HG03280 (cell line): ENCODE measurements around the gene SMAD1.
A peak's percentile ranks its signal among the peaks of the same experiment; 100 is the strongest.

ENCODE experiments used
- ATAC-seq: cut with Tn5 transposase; IDR thresholded peaks from one replicate; pipeline ENCODE4 v1.9.1; 2021; ENCODE audit warnings: mild to moderate bottlenecking, moderate library complexity; ENCODE audit not compliant: unreplicated experiment

Gene SMAD1

GRCh38 chr4:145481164-145481941, at the start of gene SMAD1:
Gene SMAD1, plus strand, starts transcription at chr4:145481853. Its CDS starts 32,761 bp downstream, at chr4:145514614.
- ATAC-seq = peak; percentile 42

GRCh38 chr4:145433684-145434083, 48.0 kb upstream of the SMAD1 start:
- ATAC-seq = no peak

DNA sequence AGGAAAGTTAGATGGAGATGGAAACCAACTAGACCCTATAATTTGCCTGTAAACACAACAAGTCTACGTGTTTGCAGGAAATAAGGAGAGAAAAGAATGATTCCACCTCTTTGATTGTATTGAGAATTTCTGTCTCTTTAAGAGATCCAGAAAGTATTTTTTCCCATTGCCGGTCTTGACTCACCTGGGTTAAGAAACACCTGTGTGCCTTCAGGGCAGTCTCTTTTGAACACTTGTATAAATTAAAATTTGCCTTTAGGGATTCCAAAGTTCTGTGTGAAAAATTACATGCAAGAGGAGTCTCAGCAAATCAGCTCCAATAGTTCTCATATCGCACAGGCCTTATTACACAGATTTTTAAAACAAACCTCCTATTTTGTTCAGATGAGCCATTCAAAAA, 46.0 kb upstream of the SMAD1 start:
- ATAC-seq = no peak

- ATAC-seq = no peak
Observed at GRCh38 chr4:145436114-145436513, 45.5 kb upstream of the SMAD1 start.

DNA sequence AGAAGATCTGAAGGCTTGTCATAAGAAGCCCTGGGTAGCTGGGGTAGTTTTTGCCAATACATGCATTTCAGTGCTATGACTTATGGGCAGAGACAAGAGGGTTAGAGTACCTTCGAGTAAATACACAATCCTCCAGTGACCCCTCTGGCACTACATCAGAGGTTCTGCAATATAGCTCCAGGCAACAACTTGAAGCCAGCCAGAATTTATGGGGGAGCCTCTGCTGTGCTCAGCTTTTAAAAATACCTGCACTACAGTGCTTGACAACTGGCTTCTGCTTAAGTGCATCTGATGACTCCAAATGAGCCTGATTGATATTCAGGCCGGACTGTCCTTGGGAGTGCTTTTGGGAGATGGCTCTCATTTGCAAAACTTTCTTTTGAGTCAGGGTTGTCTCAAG, 44.9 kb upstream of the SMAD1 start:
- ATAC-seq = no peak

DNA sequence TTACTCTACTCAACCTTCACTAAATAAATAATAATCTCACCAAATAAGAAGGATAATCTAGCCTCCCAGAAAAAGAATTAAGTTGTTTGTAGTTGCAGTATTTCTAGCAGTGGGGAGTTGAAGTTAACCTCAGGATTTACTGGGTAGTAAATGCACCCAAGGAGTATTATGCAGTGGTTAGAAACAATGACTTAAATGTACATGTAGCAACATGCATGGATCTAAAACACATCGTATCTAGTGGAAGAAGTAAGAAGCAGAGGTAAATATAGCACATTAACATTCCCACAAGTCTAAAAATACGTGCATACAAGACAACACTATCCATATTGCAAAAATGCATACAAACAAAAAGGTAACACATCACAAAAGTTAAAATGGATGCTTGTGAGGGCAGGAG, 44.2 kb upstream of the SMAD1 start:
- no peak for ATAC-seq

- ATAC-seq = no peak
Observed at GRCh38 chr4:145438298-145438697, 43.4 kb upstream of the SMAD1 start.

GRCh38 chr4:145440292-145441007, 41.2 kb upstream of the SMAD1 start:
- ATAC-seq = no peak

GRCh38 chr4:145446184-145446583, 35.5 kb upstream of the SMAD1 start:
- no peak for ATAC-seq

DNA sequence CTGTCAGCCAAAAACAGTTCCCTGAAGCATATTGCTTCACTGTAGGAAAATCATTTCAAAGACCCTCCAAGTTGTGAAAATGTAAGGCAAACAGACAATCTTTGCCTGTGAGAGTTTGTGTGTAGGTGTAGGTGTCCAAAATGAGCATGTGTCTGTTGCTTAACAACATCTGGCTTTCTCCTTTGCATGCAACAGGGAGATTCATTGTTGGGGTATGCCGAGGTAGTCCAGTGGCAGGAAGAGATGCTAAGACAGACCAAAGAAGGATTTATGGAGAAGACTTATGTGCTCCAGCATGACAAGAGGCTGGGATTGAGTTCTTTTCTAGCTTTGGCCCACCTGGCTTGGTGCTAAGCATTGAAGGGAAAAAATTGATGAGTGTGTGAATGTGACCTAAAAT, 29.8 kb upstream of the SMAD1 start:
- no peak for ATAC-seq

- no peak for ATAC-seq
Observed at GRCh38 chr4:145452447-145453162, 29.0 kb upstream of the SMAD1 start.

GRCh38 chr4:145453163-145453520, 28.5 kb upstream of the SMAD1 start:
- ATAC-seq = no peak

GRCh38 chr4:145473203-145473602, 8.4 kb upstream of the SMAD1 start:
- ATAC-seq = no peak

- ATAC-seq = no peak
Observed at GRCh38 chr4:145480257-145480656, 1.4 kb upstream of the SMAD1 start.

GRCh38 chr4:145481942-145482208, 222 bp downstream of the SMAD1 start:
- ATAC-seq = no peak

- ATAC-seq = peak; percentile 28
Observed at GRCh38 chr4:145482209-145483037, 770 bp downstream of the SMAD1 start.

DNA sequence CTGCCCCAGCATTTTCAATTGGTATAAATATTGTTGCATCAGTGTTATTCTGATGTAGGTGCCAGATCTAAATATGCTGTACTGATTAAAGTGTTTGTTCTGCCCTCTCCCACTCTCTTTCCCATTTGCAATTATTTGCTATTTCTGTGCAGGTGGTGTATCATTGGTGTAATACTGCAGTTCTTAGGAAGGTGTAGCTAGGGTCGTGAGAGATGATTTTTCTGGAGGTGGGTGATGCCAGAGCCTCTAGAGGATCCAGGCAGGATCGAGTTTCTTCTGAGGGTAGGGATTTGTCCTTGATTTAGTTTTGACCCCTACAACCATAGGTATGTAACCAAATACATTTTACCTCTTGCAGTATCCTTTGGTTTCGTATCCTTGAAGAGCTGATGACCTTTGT, 1.9 kb downstream of the SMAD1 start:
- ATAC-seq = no peak

DNA sequence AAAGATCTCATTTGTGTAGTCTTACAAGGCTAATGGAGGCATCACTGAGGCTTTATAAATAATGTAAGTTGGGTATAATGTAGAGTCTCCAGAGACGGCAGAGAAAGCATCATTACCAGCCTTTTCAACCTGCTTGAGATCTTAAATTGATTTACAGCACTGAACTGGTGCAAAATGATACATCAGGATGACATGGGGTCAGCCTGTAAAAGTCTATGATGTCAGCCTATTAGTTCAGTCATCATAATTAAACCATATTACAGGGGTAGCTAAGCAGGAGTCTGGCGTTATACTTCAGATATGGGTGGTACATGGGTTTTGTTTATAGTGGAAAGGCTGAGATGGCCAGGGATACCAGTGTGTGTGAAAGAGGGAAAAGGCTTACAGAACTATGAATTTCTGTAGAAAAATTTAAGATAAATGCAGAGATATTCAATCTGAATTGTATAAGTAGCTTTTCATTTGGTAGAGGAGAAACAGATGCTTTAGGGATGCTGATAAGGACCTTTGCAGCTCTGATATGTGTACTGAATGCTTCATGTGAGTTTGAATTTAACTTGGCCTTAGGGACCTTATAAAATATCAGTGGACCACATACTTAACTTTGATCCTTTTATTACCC, 2.7 kb downstream of the SMAD1 start:
- ATAC-seq = no peak

- ATAC-seq = no peak
Observed at GRCh38 chr4:145485120-145485519, 3.5 kb downstream of the SMAD1 start.

GRCh38 chr4:145486603-145487002, 5.0 kb downstream of the SMAD1 start:
- ATAC-seq = no peak

DNA sequence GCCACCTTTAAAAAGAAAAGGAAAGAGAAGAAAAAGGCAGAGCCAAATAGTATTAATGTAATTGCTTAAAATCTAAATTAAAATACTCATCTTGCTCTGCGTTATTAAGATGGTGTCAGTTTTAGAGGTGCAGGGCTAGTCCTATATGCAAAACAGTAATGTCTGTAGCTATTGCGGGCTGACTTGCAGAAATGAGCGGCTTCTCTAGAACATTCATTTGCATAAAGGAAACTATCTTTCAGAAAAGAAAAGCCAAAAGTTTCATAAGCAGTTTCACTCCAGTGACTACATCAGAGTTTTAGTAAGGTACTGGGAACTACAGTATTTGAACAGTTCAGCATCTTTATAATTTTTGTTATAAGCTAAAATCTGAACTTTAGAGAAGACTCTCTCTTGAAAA, 6.0 kb downstream of the SMAD1 start:
- peak; percentile 96 for ATAC-seq
